GM12878 (cell line): ENCODE data around the gene CBX2. TPM values are rescaled to one million over a fixed set of nuclear protein-coding genes. Genes with fewer than 3 reads are reported as not detected.

Experiments used
- ATAC-seq: fragments of 200-7000 bp; cut with Tn5 transposase; 3 replicates; pipeline ENCODE4 v1.9.1; 2020; ENCODE audit warnings: mild to moderate bottlenecking, moderate library complexity
- BruUV-seq: library from RNA; stranded (reverse); fragments of 400-500 nt; replicated peaks from 2 replicates; lab custom pipeline; 2021; lab: Mats Ljungman, UMichigan
- CTCF ChIA-PET: fragments of 300-600 bp; sonication (Branson Sonifier 250); formaldehyde crosslinking; extraction: SDS; loops from one replicate; lab custom pipeline; 2021; ENCODE audit warnings: inconsistent platforms; lab: Yijun Ruan, JAX
- POLR2A ChIA-PET: fragments of 350-600 bp; formaldehyde crosslinking; extraction: SDS; loops from one replicate; lab custom pipeline; 2021; ENCODE audit warnings: inconsistent platforms; lab: Charles Lee
- RAD21 ChIA-PET: fragments of 300-600 bp; sonication (Branson Sonifier 250); formaldehyde crosslinking; loops from one replicate; lab custom pipeline; 2023; ENCODE audit warnings: antibody characterized with exemption; ENCODE audit not compliant: unreplicated experiment; lab: Charles Lee
- SMC1A ChIA-PET: fragments of 300-600 bp; sonication (Branson Sonifier 250); formaldehyde crosslinking; loops from one replicate; lab custom pipeline; 2023; ENCODE audit not compliant: unreplicated experiment, uncharacterized antibody; lab: Charles Lee
- DNase-seq: peaks from one replicate; pipeline ENCODE4 v3.0.0-alpha.2; 2011; ENCODE audit warnings: low read depth, low spot score
- FAIRE-seq: peaks from 3 replicates; lab custom pipeline; 2011; peaks lifted over from hg19 to GRCh38; lab: Jason Lieb, UNC
- H2AFZ ChIP-seq: 2 replicates; pipeline ENCODE4 v1.6.0; 2011; ENCODE audit warnings: low read depth, low read length, control low read depth; ENCODE audit not compliant: control insufficient read depth
- H3K27ac ChIP-seq: 2 replicates; pipeline ENCODE4 v1.5.1; 2011; ENCODE audit warnings: control low read depth; ENCODE audit not compliant: control insufficient read depth, insufficient read depth
- H3K27me3 ChIP-seq, 2 experiments: replicated peaks in 1 of 2; 2 replicates each; pipeline versions ENCODE4 v1.6.0 to v1.6.1; 2011; ENCODE audit warnings: low read length in 1 of 2; ENCODE audit not compliant: control insufficient read depth in 2 of 2, insufficient read depth in 2 of 2
- H3K36me3 ChIP-seq, 2 experiments: 2 replicates each; pipeline ENCODE4 v1.5.1; 2011; ENCODE audit warnings: low read length in 1 of 2; ENCODE audit not compliant: control insufficient read depth in 2 of 2, insufficient read depth in 2 of 2
- H3K4me1 ChIP-seq: 2 replicates; pipeline ENCODE4 v1.6.1; 2011; ENCODE audit warnings: mild to moderate bottlenecking, low read length, moderate library complexity, mixed read lengths; ENCODE audit not compliant: control insufficient read depth, insufficient read depth
- H3K4me2 ChIP-seq: 2 replicates; pipeline ENCODE4 v1.6.0; 2011; ENCODE audit warnings: control low read depth; ENCODE audit not compliant: control insufficient read depth, insufficient read depth
- H3K4me3 ChIP-seq: fragments of 200-600 bp; sonication (generic); 2 replicates; pipeline ENCODE4 v1.5.1; 2016
- H3K79me2 ChIP-seq: 2 replicates; pipeline ENCODE4 v1.6.0; 2011; ENCODE audit warnings: low read length; ENCODE audit not compliant: control insufficient read depth, insufficient read depth
- H3K9ac ChIP-seq: 2 replicates; pipeline ENCODE4 v1.8.0; 2011; ENCODE audit warnings: low read length, control low read depth, mixed read lengths; ENCODE audit not compliant: control insufficient read depth, insufficient read depth
- H3K9me3 ChIP-seq: replicated peaks from 3 replicates; pipeline ENCODE4 v1.5.1; 2011; ENCODE audit warnings: mild to moderate bottlenecking, low read length; ENCODE audit not compliant: control insufficient read depth, insufficient read depth
- H4K20me1 ChIP-seq: 2 replicates; pipeline ENCODE4 v1.6.0; 2011; ENCODE audit not compliant: control insufficient read depth, insufficient read depth
- CEBPZ ChIP-seq: fragments of 150-350 bp; IDR thresholded peaks from 2 replicates; pipeline ENCODE4 v1.6.1; 2016; ENCODE audit warnings: low read depth, low read length
- EP300 ChIP-seq, 2 experiments: fragments of 150-350 bp in 1 of 2; IDR thresholded peaks; 2 replicates each; pipeline ENCODE4 v1.6.1; 2011 to 2012; ENCODE audit warnings: low read depth in 2 of 2, low read length in 2 of 2, borderline replicate concordance in 1 of 2, improper control_type of control experiment in 1 of 2, inconsistent platforms in 1 of 2; ENCODE audit not compliant: control insufficient read depth in 1 of 2
- EZH2 ChIP-seq: IDR thresholded peaks from 2 replicates; pipeline ENCODE4 v1.6.1; 2012; ENCODE audit warnings: low read depth, mild to moderate bottlenecking, control low read depth, inconsistent platforms, low read length, borderline replicate concordance; ENCODE audit not compliant: control insufficient read depth
- KAT2A ChIP-seq: conservative IDR thresholded peaks from 2 replicates; pipeline ENCODE4 v1.6.1; 2011; ENCODE audit warnings: low read depth, low read length; ENCODE audit not compliant: control insufficient read depth
- NKRF ChIP-seq: fragments of 450-650 bp; conservative IDR thresholded peaks from 2 replicates; pipeline ENCODE4 v1.6.1; 2017; ENCODE audit warnings: mild to moderate bottlenecking, moderate library complexity
- PAX8 ChIP-seq: fragments of 450-650 bp; IDR thresholded peaks from 2 replicates; pipeline ENCODE4 v1.6.1; 2017; ENCODE audit warnings: mild to moderate bottlenecking, moderate library complexity
- TCF12 ChIP-seq: IDR thresholded peaks from 2 replicates; pipeline ENCODE4 v1.6.1; 2011; ENCODE audit warnings: low read depth, mild to moderate bottlenecking, low read length
- WGBS: methylation state at CpG from one replicate; pipeline ENCODE4 v1.1.6; 2016; ENCODE audit warnings: low lambda C conversion rate; ENCODE audit not compliant: insufficient replicate concordance, insufficient coverage; ENCODE audit errors: missing lambda C conversion rate; 5-methylcytosine and 5-hydroxymethylcytosine counted together
- in situ Hi-C: fragments of 300-500 bp; cut with MboI; formaldehyde crosslinking; loops from 9 replicates; pipeline ENCODE4 v1.14.3; 2018; ENCODE audit warnings: mixed read lengths
- intact Hi-C: fragments of 100-400 bp; cut with micrococcal nuclease; formaldehyde crosslinking; loops from one replicate; pipeline ENCODE4 v1.14.2; 2022; ENCODE audit not compliant: unreplicated experiment
- polyA plus RNA-seq, 11 experiments: library from polyadenylated mRNA; depleted of rRNA in 4 of 11; unstranded in 6 of 11; stranded (reverse) in 5 of 11; fragments of >200 nt; fragmentation: Nextera tagmentation in 4 of 11; fragmentation: Illumina TruSeq in 1 of 11; extraction: Ambion mirVana in 4 of 11; extraction: Trizol in 1 of 11; gene quantifications; 1 replicate in 1 of 11; 2 replicates in 10 of 11; pipeline versions ENCODE4 v1.2.1 to v1.2.3, GENCODE V29; 2011 to 2016; ENCODE audit warnings: inconsistent platforms in 2 of 11, missing spikeins in 2 of 11, low read depth in 1 of 11
- total RNA-seq, 4 experiments: library from RNA; depleted of rRNA in 3 of 4; stranded (reverse); fragments of >200 nt in 3 of 4; fragmentation: Illumina TruSeq in 1 of 4; extraction: Trizol in 1 of 4; gene quantifications; 2 replicates each; pipeline versions ENCODE4 v1.2.1 to v1.2.3, GENCODE V29; 2013 to 2021

The CBX2 gene
- total and polyA plus RNA-seq, 10 of the 15 experiments (the other 5 are each of a cell fraction or from before 2014, with no cell fraction given), result 0.35 to 7.5 (median 4.2) TPM

- ChIA-PET CTCF (interaction anchor here (1.2 kb wide), 1 partner anchor 25 kb away, joined by 3 read pairs; no protein-coding TSS in a partner anchor), RAD21 (interaction anchor here (0.8 kb wide), 1 partner anchor 8 kb away, joined by 3 read pairs; no protein-coding TSS in a partner anchor), POLR2A (interaction anchor here (0.6 kb wide), 1 partner anchor 398 kb away, joined by 5 read pairs; no protein-coding TSS in a partner anchor), SMC1A (no interaction called here)
- Histone ChIP-seq H3K27me3 (peaks cover 26 to 52% of the 10 kb centered on the region in 2 experiments), H3K4me1 (peaks cover 55% of the 10 kb centered on the region), H3K4me2 (no peak overlapping the region), H3K9me3 (no peaks in the 10 kb centered on the region; the same call in 2 of the 3 replicates), H3K4me3 (no peak overlapping the region), H2AFZ (no peak overlapping the region), H3K79me2 (no peaks in the 10 kb centered on the region), H4K20me1 (no peaks in the 10 kb centered on the region), H3K27ac (no peak overlapping the region), H3K36me3 (no peaks in the 10 kb centered on the region), H3K9ac (no peak overlapping the region)
- TF ChIP-seq EP300 (IDR thresholded peaks at IDR 0.05; ENCODE audit: borderline replicate concordance in 1 of 2, control insufficient read depth in 1 of 2, low read depth in 2 of 2, low read length in 2 of 2) (no peak), EZH2 (0 out of 2 replicates have a peak, but pooled peaks have one; percentile 20)
- in situ Hi-C loops, result no loop called here
- FAIRE-seq, result no peak
- DNase-seq, result no peak
- no peak for ATAC-seq
- WGBS, result 27% methylated on average over 11 of the region's 11 CpGs
- intact Hi-C loops, result loop anchor here (5.0 kb wide), 1 partner anchor 35 kb away; the partner anchor contains the start of gene CBX4
- no TSS peak for BruUV-seq
Measured at GRCh38 chr17:79802039-79802735, 24.2 kb downstream of the CBX2 start.

GRCh38 chr17:79802736-79803420 is 24.9 kb downstream of the CBX2 start:
- in situ Hi-C loops (no loop called here), intact Hi-C loops (loop anchor here (5.0 kb wide), 1 partner anchor 34 kb away; the partner anchor contains the start of gene CBX4)
- H3K9ac ChIP-seq, result no peak overlapping the region
- ATAC-seq (no peak), DNase-seq (no peak), FAIRE-seq (no peak)
- no peaks in the 10 kb centered on the region for H4K20me1 ChIP-seq
- ChIA-PET POLR2A (interaction anchor here (0.6 kb wide), 1 partner anchor 399 kb away, joined by 5 read pairs; no protein-coding TSS in a partner anchor), CTCF (interaction anchor here (1.2 kb wide), 1 partner anchor 62 kb away, joined by 3 read pairs; no protein-coding TSS in a partner anchor), RAD21 (no interaction called here), SMC1A (no interaction called here)
- H3K4me1 ChIP-seq, result peaks cover 53% of the 10 kb centered on the region
- H3K9me3 ChIP-seq, result no peaks in the 10 kb centered on the region; the same call in 2 of the 3 replicates
- BruUV-seq, result no TSS peak
- H3K4me3 ChIP-seq, result no peak overlapping the region
- no peak overlapping the region for H3K4me2 ChIP-seq
- peaks cover 26 to 51% of the 10 kb centered on the region in 2 experiments for H3K27me3 ChIP-seq
- WGBS, result 50% methylated on average over 38 of the region's 57 CpGs
- no peak overlapping the region for H2AFZ ChIP-seq
- no peaks in the 10 kb centered on the region for H3K36me3 ChIP-seq
- no peaks in the 10 kb centered on the region for H3K79me2 ChIP-seq
- no peak overlapping the region for H3K27ac ChIP-seq
- TF ChIP-seq TCF12 (no peak), NKRF (no peak), EZH2 (no peak), PAX8 (no peak), KAT2A (no peak), CEBPZ (no peak)
